ENCODE data around the gene CDKN1C. TPM values are rescaled to one million over a fixed set of nuclear protein-coding genes. Genes with fewer than 3 reads are reported as not detected.

Gene CDKN1C
- total and polyA plus RNA-seq, 2 donors from 2014 or later, result 54.8 to 192 TPM

- no peak overlapping the region for H3K27ac ChIP-seq (ENCODE audit: low read depth in 2 of 2, low read length in 2 of 2)
- no peaks in the 10 kb centered on the region for H3K36me3 ChIP-seq (ENCODE audit: control insufficient read depth in 2 of 3, insufficient read depth in 3 of 3, low read length in 3 of 3)
- no peak for TF ChIP-seq CTCF (IDR thresholded peaks at IDR 0.05; ENCODE audit: borderline replicate concordance, extremely low read depth, insufficient read depth)
- no peaks in the 10 kb centered on the region for H3K27me3 ChIP-seq (ENCODE audit: control insufficient read depth, insufficient read depth, low read length)
- FAIRE-seq (no peak), DNase-seq (peak in 1 of 5 donors; percentile 34)
- no peaks in the 10 kb centered on the region for H3K4me1 ChIP-seq (ENCODE audit: control insufficient read depth in 2 of 3, insufficient read depth in 2 of 3, low read depth in 1 of 3, low read length in 3 of 3)
- no peak overlapping the region for H3K4me3 ChIP-seq (ENCODE audit: low read length in 3 of 3)
- peaks cover 0 to 2% (median 0%) of the 10 kb centered on the region in 3 donors for H3K9me3 ChIP-seq (ENCODE audit: control insufficient read depth in 2 of 3, insufficient read depth in 1 of 3, low read length in 3 of 3)
- intact Hi-C loops (cut with DNase I), result no loop called here
- no peak overlapping the region for H3K9ac ChIP-seq (ENCODE audit: low read length in 3 of 3)
Measured at GRCh38 chr11:2849994-2850770, 35.4 kb downstream of the CDKN1C start.

GRCh38 chr11:2848497-2848896 lies 37.1 kb downstream of the CDKN1C start:
- no peak for TF ChIP-seq CTCF (IDR thresholded peaks at IDR 0.05; ENCODE audit: borderline replicate concordance, extremely low read depth, insufficient read depth)
- no peak for FAIRE-seq
- Histone ChIP-seq H3K9me3 (ENCODE audit: control insufficient read depth in 2 of 3, insufficient read depth in 1 of 3, low read length in 3 of 3) (no peaks in the 10 kb centered on the region), H3K9ac (ENCODE audit: low read length in 3 of 3) (no peak overlapping the region), H3K36me3 (ENCODE audit: control insufficient read depth in 2 of 3, insufficient read depth in 3 of 3, low read length in 3 of 3) (no peaks in the 10 kb centered on the region), H3K27ac (ENCODE audit: low read depth in 2 of 2, low read length in 2 of 2) (no peak overlapping the region), H3K27me3 (ENCODE audit: control insufficient read depth, insufficient read depth, low read length) (no peaks in the 10 kb centered on the region), H3K4me1 (ENCODE audit: control insufficient read depth in 2 of 3, insufficient read depth in 2 of 3, low read depth in 1 of 3, low read length in 3 of 3) (no peaks in the 10 kb centered on the region), H3K4me3 (ENCODE audit: low read length in 3 of 3) (no peak overlapping the region)
- intact Hi-C loops (cut with DNase I), result no loop called here
- DNase-seq, result no peak

- peak in 4 of 5 donors; percentile 69 to 80 (median 72) for DNase-seq
- Histone ChIP-seq H3K4me3 (ENCODE audit: low read length in 3 of 3) (no peak overlapping the region), H3K27me3 (ENCODE audit: control insufficient read depth, insufficient read depth, low read length) (no peaks in the 10 kb centered on the region), H3K9me3 (ENCODE audit: control insufficient read depth in 2 of 3, insufficient read depth in 1 of 3, low read length in 3 of 3) (no peaks in the 10 kb centered on the region), H3K9ac (ENCODE audit: low read length in 3 of 3) (no peak overlapping the region), H3K4me1 (ENCODE audit: control insufficient read depth in 2 of 3, insufficient read depth in 2 of 3, low read depth in 1 of 3, low read length in 3 of 3) (no peaks in the 10 kb centered on the region), H3K27ac (ENCODE audit: low read depth in 2 of 2, low read length in 2 of 2) (no peak overlapping the region), H3K36me3 (ENCODE audit: control insufficient read depth in 2 of 3, insufficient read depth in 3 of 3, low read length in 3 of 3) (no peaks in the 10 kb centered on the region)
- FAIRE-seq, result no peak
- intact Hi-C loops (cut with DNase I), result no loop called here
- TF ChIP-seq CTCF (IDR thresholded peaks at IDR 0.05; ENCODE audit: borderline replicate concordance, extremely low read depth, insufficient read depth), result no peak
Measured at GRCh38 chr11:2847561-2847960, 38.0 kb downstream of the CDKN1C start.
